Measurements from ENCODE around the gene SLC28A1.

The SLC28A1 gene

GRCh38 chr15:84914909-84915605, 30.6 kb downstream of the SLC28A1 start:
- H3K4me2 ChIP-seq = no peak overlapping the region
- H3K9ac ChIP-seq = no peak overlapping the region
- H3K27ac ChIP-seq = no peak overlapping the region
- no peak for TF ChIP-seq CTCF (conservative IDR thresholded peaks at IDR 0.05; ENCODE audit: low read depth, low read length)
- no peak overlapping the region for H2AFZ ChIP-seq (ENCODE audit: low read depth)
- H3K36me3 ChIP-seq (ENCODE audit: insufficient read depth) = no peaks in the 10 kb centered on the region
- peaks cover 4% of the 10 kb centered on the region for H3K4me1 ChIP-seq (ENCODE audit: low read depth, poor library complexity, severe bottlenecking)
- H3K79me2 ChIP-seq (ENCODE audit: insufficient read depth, low read depth) = no peaks in the 10 kb centered on the region
- no peaks in the 10 kb centered on the region for H4K20me1 ChIP-seq (ENCODE audit: insufficient read depth)
- H3K4me3 ChIP-seq (IDR thresholded peaks at IDR 0.05; ENCODE audit: insufficient read depth, low read depth, low read length) = no peak overlapping the region
- H3K27me3 ChIP-seq (ENCODE audit: insufficient read depth, low read depth) = no peaks in the 10 kb centered on the region

- H3K79me2 ChIP-seq (ENCODE audit: insufficient read depth, low read depth) = no peaks in the 10 kb centered on the region
- no peaks in the 10 kb centered on the region for H4K20me1 ChIP-seq (ENCODE audit: insufficient read depth)
- peaks cover 4% of the 10 kb centered on the region for H3K4me1 ChIP-seq (ENCODE audit: low read depth, poor library complexity, severe bottlenecking)
- no peak overlapping the region for H3K9ac ChIP-seq
- no peaks in the 10 kb centered on the region for H3K27me3 ChIP-seq (ENCODE audit: insufficient read depth, low read depth)
- H2AFZ ChIP-seq (ENCODE audit: low read depth) = no peak overlapping the region
- no peak overlapping the region for H3K4me3 ChIP-seq (IDR thresholded peaks at IDR 0.05; ENCODE audit: insufficient read depth, low read depth, low read length)
- H3K27ac ChIP-seq = no peak overlapping the region
- H3K4me2 ChIP-seq = no peak overlapping the region
- no peak for TF ChIP-seq CTCF (conservative IDR thresholded peaks at IDR 0.05; ENCODE audit: low read depth, low read length)
- H3K36me3 ChIP-seq (ENCODE audit: insufficient read depth) = no peaks in the 10 kb centered on the region
Observed at GRCh38 chr15:84915606-84915958, 31.1 kb downstream of the SLC28A1 start.

- H2AFZ ChIP-seq (ENCODE audit: low read depth) = no peak overlapping the region
- TF ChIP-seq CTCF (conservative IDR thresholded peaks at IDR 0.05; ENCODE audit: low read depth, low read length) = no peak
- H3K9ac ChIP-seq = no peak overlapping the region
- no peaks in the 10 kb centered on the region for H3K79me2 ChIP-seq (ENCODE audit: insufficient read depth, low read depth)
- no peak overlapping the region for H3K4me2 ChIP-seq
- H3K4me1 ChIP-seq (ENCODE audit: low read depth, poor library complexity, severe bottlenecking) = peaks cover 4% of the 10 kb centered on the region
- no peak overlapping the region for H3K27ac ChIP-seq
- no peaks in the 10 kb centered on the region for H3K27me3 ChIP-seq (ENCODE audit: insufficient read depth, low read depth)
- H3K36me3 ChIP-seq (ENCODE audit: insufficient read depth) = no peaks in the 10 kb centered on the region
- no peak overlapping the region for H3K4me3 ChIP-seq (IDR thresholded peaks at IDR 0.05; ENCODE audit: insufficient read depth, low read depth, low read length)
- no peaks in the 10 kb centered on the region for H4K20me1 ChIP-seq (ENCODE audit: insufficient read depth)
Observed at GRCh38 chr15:84917452-84917851, 33.0 kb downstream of the SLC28A1 start.

GRCh38 chr15:84919106-84919667, 34.7 kb downstream of the SLC28A1 start:
- Histone ChIP-seq H4K20me1 (ENCODE audit: insufficient read depth) (no peaks in the 10 kb centered on the region), H3K27ac (no peak overlapping the region), H3K27me3 (ENCODE audit: insufficient read depth, low read depth) (no peaks in the 10 kb centered on the region), H3K9ac (no peak overlapping the region), H3K36me3 (ENCODE audit: insufficient read depth) (no peaks in the 10 kb centered on the region), H3K4me3 (IDR thresholded peaks at IDR 0.05; ENCODE audit: insufficient read depth, low read depth, low read length) (no peak overlapping the region), H2AFZ (ENCODE audit: low read depth) (no peak overlapping the region), H3K4me2 (no peak overlapping the region), H3K79me2 (ENCODE audit: insufficient read depth, low read depth) (no peaks in the 10 kb centered on the region), H3K4me1 (ENCODE audit: low read depth, poor library complexity, severe bottlenecking) (peaks cover 4% of the 10 kb centered on the region)
- no peak for TF ChIP-seq CTCF (conservative IDR thresholded peaks at IDR 0.05; ENCODE audit: low read depth, low read length)

Data from KMS-11 (cell line).